ENCODE data around the gene LILRA2. TPM values are rescaled to one million over a fixed set of nuclear protein-coding genes. Genes with fewer than 3 reads are reported as not detected.

The LILRA2 gene
- total RNA-seq, 1 donor from 2014 or later: 2.2 TPM

Other genes starting within 250 kb of the LILRA2 start
- gene LILRA4, start 234.6 kb upstream of the LILRA2 start, total RNA-seq: 0.44 TPM
- 16.1 TPM for gene LAIR1, start 208.9 kb upstream of the LILRA2 start, total RNA-seq
- 2.7 TPM for gene TTYH1, start 158.3 kb upstream of the LILRA2 start, total RNA-seq
- 269 TPM for gene LENG8, start 124.6 kb upstream of the LILRA2 start, total RNA-seq
- gene LENG9, start 110.0 kb upstream of the LILRA2 start, total RNA-seq: 10.2 TPM
- gene CDC42EP5, start 100.5 kb upstream of the LILRA2 start, total RNA-seq: 77.0 TPM
- gene LAIR2, start 71.0 kb upstream of the LILRA2 start, total RNA-seq: not detected
- 0.34 TPM for gene LILRA1, start 19.8 kb downstream of the LILRA2 start, total RNA-seq
- gene LILRB1, start 56.7 kb downstream of the LILRA2 start, total RNA-seq: 2.7 TPM
- 3.1 TPM for gene LILRB4, start 89.2 kb downstream of the LILRA2 start, total RNA-seq
- gene KIR3DL3, start 150.7 kb downstream of the LILRA2 start, total RNA-seq: not detected
- gene KIR2DL3, start 164.7 kb downstream of the LILRA2 start, total RNA-seq: not detected
- not detected for gene KIR2DL1, start 196.0 kb downstream of the LILRA2 start, total RNA-seq
- gene KIR2DL4, start 229.8 kb downstream of the LILRA2 start, total RNA-seq: 0.39 TPM
- not detected for gene KIR3DL1, start 242.7 kb downstream of the LILRA2 start, total RNA-seq